Measurements from ENCODE around the gene STING1.
"Not testable (repeated sequence)": the region's sequence is repeated elsewhere in the genome, so short reads cannot be mapped to it uniquely, and the experiment has no call there.

The STING1 gene

DNA sequence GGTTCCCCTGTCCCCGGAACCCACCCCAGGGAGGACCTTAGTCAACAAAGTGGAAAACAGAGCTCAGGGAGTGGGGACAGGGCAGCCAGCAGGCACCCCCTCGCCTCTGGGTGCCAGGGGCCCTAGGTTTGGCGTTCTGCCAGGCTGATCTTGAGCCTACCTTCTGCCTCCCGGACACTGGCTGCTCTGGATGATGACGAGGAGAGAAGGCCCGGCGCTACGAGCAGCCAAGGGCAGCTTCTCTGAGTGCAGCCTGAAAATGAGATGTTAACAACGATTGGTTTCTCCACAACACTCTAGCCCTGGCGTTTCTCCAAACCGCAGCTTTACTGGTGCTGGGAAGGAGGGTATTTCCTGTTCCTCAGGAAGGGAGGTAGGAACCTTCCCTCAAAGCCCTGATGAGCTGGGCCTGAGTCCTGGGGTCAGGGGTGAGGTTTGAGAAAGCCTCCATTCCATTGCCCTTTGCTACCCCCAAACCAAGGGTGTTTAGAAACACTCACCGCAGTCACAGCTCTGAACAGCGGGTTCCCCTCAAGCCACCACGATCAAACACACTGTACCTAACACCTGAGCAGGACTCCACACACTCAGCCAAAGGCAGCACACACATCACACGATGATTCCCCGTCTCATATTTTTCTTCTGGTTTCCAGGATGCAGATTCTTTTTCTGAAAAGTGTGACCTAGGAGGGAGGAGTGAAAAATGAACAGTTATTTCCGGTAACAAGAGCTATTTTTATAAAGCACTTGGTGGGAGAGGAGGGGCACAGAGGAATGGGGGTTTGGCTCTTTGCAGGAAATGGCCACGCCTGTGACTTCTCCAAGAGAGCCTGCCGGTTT lies at the start of gene STING1:
Gene STING1 (minus strand): TSS at position 709 of the 840 bp plus-strand sequence. CDS start 1,054 bp downstream, outside the sequence.
- Histone ChIP-seq H3K27me3 (ENCODE audit: insufficient read depth, low read length) (peaks cover 8% of the 10 kb centered on the region; the same call in 1 of the 2 replicates), H2AFZ (ENCODE audit: low read length) (no peak within 1 kb of the TSS), H3F3A (ENCODE audit: insufficient read depth, low read length) (no peaks in the 10 kb centered on the region), H3K36me3 (ENCODE audit: insufficient read depth, low read length) (no peaks in the 10 kb centered on the region), H3K9me3 (ENCODE audit: low read length) (no peaks in the 10 kb centered on the region), H3K4me2 (ENCODE audit: low read length) (no peak within 1 kb of the TSS), H3K9ac (ENCODE audit: low read length) (no peak within 1 kb of the TSS), H3K79me2 (ENCODE audit: insufficient read depth, low read length) (no peaks in the 10 kb centered on the region), H3K27ac (ENCODE audit: low read depth, low read length, poor library complexity, severe bottlenecking) (no peak within 1 kb of the TSS), H3K4me1 (ENCODE audit: insufficient read depth, low read length, severe bottlenecking) (no peaks in the 10 kb centered on the region), H3K9me2 (ENCODE audit: low read depth, low read length) (no peaks in the 10 kb centered on the region), H3K4me3 (ENCODE audit: low read depth, low read length, poor library complexity, severe bottlenecking) (no peak within 1 kb of the TSS), H4K20me1 (ENCODE audit: insufficient read depth, low read length) (no peaks in the 10 kb centered on the region)
- TF ChIP-seq, protein P1, sequence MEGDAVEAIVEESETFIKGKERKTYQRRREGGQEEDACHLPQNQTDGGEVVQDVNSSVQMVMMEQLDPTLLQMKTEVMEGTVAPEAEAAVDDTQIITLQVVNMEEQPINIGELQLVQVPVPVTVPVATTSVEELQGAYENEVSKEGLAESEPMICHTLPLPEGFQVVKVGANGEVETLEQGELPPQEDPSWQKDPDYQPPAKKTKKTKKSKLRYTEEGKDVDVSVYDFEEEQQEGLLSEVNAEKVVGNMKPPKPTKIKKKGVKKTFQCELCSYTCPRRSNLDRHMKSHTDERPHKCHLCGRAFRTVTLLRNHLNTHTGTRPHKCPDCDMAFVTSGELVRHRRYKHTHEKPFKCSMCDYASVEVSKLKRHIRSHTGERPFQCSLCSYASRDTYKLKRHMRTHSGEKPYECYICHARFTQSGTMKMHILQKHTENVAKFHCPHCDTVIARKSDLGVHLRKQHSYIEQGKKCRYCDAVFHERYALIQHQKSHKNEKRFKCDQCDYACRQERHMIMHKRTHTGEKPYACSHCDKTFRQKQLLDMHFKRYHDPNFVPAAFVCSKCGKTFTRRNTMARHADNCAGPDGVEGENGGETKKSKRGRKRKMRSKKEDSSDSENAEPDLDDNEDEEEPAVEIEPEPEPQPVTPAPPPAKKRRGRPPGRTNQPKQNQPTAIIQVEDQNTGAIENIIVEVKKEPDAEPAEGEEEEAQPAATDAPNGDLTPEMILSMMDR (IDR thresholded peaks at IDR 0.05; ENCODE audit: low read length): no peak
- no peak for TF ChIP-seq EZH2 (IDR thresholded peaks at IDR 0.05; ENCODE audit: borderline replicate concordance, low read length)

DNA sequence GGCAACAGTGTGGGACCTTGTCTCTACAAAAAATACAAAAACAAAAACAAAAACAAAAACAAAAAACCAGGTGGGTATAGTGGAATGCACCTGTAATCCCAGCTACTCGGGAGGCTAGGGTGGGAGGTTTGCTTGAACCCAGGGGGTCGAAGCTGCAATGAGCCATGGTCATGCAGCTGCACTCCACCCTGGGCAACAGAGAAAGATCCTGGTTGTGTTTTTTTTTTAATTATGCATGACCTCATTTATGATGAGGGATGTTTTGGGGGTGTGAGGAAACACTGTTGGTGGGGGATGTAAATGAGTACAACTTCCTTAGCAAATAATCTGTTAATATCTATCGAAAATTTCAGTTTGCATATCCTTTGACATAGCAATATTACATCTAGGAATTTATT lies 49.2 kb upstream of the STING1 start:
- H3K4me3 ChIP-seq (ENCODE audit: low read depth, low read length, poor library complexity, severe bottlenecking): no peak overlapping the region

DNA sequence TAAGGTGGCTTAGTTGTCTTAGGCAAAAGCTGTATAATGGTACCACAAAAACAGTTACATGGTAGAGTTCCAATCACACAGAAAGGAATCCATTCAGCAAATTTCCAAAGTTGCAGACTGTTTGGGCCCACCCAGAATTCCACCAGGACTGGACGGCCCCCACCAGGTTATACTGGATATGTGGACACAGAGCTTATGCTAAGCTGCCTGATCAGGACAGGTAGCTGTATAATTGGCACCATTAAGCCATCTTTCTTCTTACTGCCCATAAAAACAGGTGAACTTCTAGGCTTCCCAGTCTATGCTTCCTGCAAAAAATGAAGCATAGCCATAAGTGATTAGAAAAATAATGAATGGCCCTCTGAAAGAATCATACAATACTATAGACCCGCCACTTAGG lies 47.5 kb upstream of the STING1 start:
- H3K4me1 ChIP-seq (ENCODE audit: insufficient read depth, low read length, severe bottlenecking): peaks cover 19% of the 10 kb centered on the region

More for the DNA sequence above, 49.2 kb upstream of the STING1 start:
- no peaks in the 10 kb centered on the region for H3F3A ChIP-seq (ENCODE audit: insufficient read depth, low read length)
- peaks cover 2% of the 10 kb centered on the region for H3K4me1 ChIP-seq (ENCODE audit: insufficient read depth, low read length, severe bottlenecking)
- H3K9ac ChIP-seq (ENCODE audit: low read length): no peak overlapping the region
- no peaks in the 10 kb centered on the region for H3K79me2 ChIP-seq (ENCODE audit: insufficient read depth, low read length)
- H3K36me3 ChIP-seq (ENCODE audit: insufficient read depth, low read length): no peaks in the 10 kb centered on the region
- no peak overlapping the region for H3K27ac ChIP-seq (ENCODE audit: low read depth, low read length, poor library complexity, severe bottlenecking)
- H4K20me1 ChIP-seq (ENCODE audit: insufficient read depth, low read length): no peaks in the 10 kb centered on the region
- TF ChIP-seq, protein P1 (IDR thresholded peaks at IDR 0.05; ENCODE audit: low read length): no peak
- no peaks in the 10 kb centered on the region for H3K9me2 ChIP-seq (ENCODE audit: low read depth, low read length)
- H3K9me3 ChIP-seq (ENCODE audit: low read length): 0 out of 2 replicates have a peak, but pooled peaks cover 6% of the 10 kb centered on the region
- H3K27me3 ChIP-seq (ENCODE audit: insufficient read depth, low read length): no peaks in the 10 kb centered on the region; the same call in 1 of the 2 replicates
- H3K4me2 ChIP-seq (ENCODE audit: low read length): no peak overlapping the region
- no peak overlapping the region for H2AFZ ChIP-seq (ENCODE audit: low read length)

DNA sequence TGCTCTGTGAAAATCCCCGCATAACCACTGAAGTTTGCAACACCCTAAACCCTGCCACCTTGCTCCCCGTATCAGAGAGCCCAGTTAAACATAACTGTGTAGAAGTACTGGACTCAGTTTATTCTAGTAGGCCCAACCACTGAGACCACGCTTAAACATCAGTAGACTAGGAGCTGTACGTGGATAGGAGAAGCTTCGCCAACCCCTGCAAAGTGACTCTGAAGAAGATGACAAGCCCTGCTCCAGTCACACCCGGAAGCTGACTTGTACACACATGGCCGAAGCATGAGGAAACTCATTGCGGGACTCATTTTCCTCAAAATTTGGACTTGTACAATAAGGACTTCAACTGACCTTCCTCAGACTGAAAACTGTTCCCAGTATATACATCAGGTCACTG lies 46.1 kb upstream of the STING1 start:
- H3K9ac ChIP-seq (ENCODE audit: low read length); H4K20me1 ChIP-seq (ENCODE audit: insufficient read depth, low read length); H2AFZ ChIP-seq (ENCODE audit: low read length); H3K27ac ChIP-seq (ENCODE audit: low read depth, low read length, poor library complexity, severe bottlenecking); H3K9me2 ChIP-seq (ENCODE audit: low read depth, low read length); H3K27me3 ChIP-seq (ENCODE audit: insufficient read depth, low read length); H3K4me3 ChIP-seq (ENCODE audit: low read depth, low read length, poor library complexity, severe bottlenecking); H3K9me3 ChIP-seq (ENCODE audit: low read length); H3F3A ChIP-seq (ENCODE audit: insufficient read depth, low read length); H3K4me2 ChIP-seq (ENCODE audit: low read length); H3K79me2 ChIP-seq (ENCODE audit: insufficient read depth, low read length); H3K36me3 ChIP-seq (ENCODE audit: insufficient read depth, low read length): not testable (repeated sequence)
- H3K4me1 ChIP-seq (ENCODE audit: insufficient read depth, low read length, severe bottlenecking): peaks cover 23% of the 10 kb centered on the region

More for the DNA sequence above, 47.5 kb upstream of the STING1 start:
- H3K27ac ChIP-seq (ENCODE audit: low read depth, low read length, poor library complexity, severe bottlenecking); H3K9me3 ChIP-seq (ENCODE audit: low read length); H3K27me3 ChIP-seq (ENCODE audit: insufficient read depth, low read length); H4K20me1 ChIP-seq (ENCODE audit: insufficient read depth, low read length); H2AFZ ChIP-seq (ENCODE audit: low read length); H3K4me2 ChIP-seq (ENCODE audit: low read length); H3K79me2 ChIP-seq (ENCODE audit: insufficient read depth, low read length); H3F3A ChIP-seq (ENCODE audit: insufficient read depth, low read length); H3K4me3 ChIP-seq (ENCODE audit: low read depth, low read length, poor library complexity, severe bottlenecking); H3K36me3 ChIP-seq (ENCODE audit: insufficient read depth, low read length); H3K9me2 ChIP-seq (ENCODE audit: low read depth, low read length); H3K9ac ChIP-seq (ENCODE audit: low read length): not testable (repeated sequence)

DNA sequence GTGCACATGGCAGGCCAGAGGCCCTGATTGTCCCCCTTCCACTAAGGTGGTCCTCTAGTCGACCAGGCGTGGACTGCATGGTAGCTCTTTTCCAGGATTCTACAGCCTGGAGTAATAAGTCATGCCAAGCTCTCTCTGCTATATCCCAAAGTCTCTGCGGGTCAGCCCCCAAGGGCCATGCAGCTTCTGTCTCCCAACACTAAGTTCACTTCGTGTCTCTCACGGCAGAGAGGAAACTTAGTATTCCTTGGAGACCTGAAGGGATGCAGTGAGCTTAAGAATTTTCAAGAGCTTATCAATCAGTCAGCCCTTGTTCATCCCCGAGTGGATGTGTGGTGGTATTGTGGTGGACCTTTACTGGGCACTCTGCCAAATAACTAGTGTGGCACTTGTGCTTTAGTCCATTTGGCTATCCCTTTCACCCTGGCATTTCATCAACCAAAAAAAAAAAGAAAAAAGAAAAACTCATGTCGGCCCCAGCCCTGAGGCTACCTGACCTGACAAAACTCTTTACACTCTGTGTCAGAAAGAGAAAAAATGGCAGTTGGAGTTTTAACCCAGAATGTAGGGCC lies 45.4 kb upstream of the STING1 start:
- H3K4me1 ChIP-seq (ENCODE audit: insufficient read depth, low read length, severe bottlenecking): peaks cover 23% of the 10 kb centered on the region
- H3K9me3 ChIP-seq (ENCODE audit: low read length); H3K9ac ChIP-seq (ENCODE audit: low read length); H3F3A ChIP-seq (ENCODE audit: insufficient read depth, low read length); H3K4me2 ChIP-seq (ENCODE audit: low read length); H3K27ac ChIP-seq (ENCODE audit: low read depth, low read length, poor library complexity, severe bottlenecking); H3K79me2 ChIP-seq (ENCODE audit: insufficient read depth, low read length); H3K27me3 ChIP-seq (ENCODE audit: insufficient read depth, low read length); H3K9me2 ChIP-seq (ENCODE audit: low read depth, low read length); H3K36me3 ChIP-seq (ENCODE audit: insufficient read depth, low read length); H2AFZ ChIP-seq (ENCODE audit: low read length); H3K4me3 ChIP-seq (ENCODE audit: low read depth, low read length, poor library complexity, severe bottlenecking); H4K20me1 ChIP-seq (ENCODE audit: insufficient read depth, low read length): not testable (repeated sequence)

DNA sequence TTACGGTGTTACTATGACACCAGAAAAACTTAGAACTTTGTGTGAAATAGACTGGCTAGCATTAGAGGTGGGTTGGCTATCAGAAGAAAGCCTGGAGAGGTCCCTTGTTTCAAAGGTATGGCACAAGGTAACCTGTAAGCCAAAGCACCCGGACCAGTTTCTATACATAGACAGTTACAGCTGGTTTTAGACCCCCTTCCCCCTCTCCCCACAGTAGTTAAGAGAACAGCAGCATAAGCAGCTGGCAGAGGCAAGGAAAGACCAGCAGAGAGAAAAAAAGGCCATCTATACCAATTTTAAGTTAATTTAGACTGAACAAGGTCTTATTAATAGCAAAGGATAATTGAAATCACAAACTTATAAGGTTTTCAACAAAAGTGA lies 44.5 kb upstream of the STING1 start:
- H3K27me3 ChIP-seq (ENCODE audit: insufficient read depth, low read length); H4K20me1 ChIP-seq (ENCODE audit: insufficient read depth, low read length); H3K79me2 ChIP-seq (ENCODE audit: insufficient read depth, low read length); H3K36me3 ChIP-seq (ENCODE audit: insufficient read depth, low read length); H3K9ac ChIP-seq (ENCODE audit: low read length); H3K9me3 ChIP-seq (ENCODE audit: low read length); H2AFZ ChIP-seq (ENCODE audit: low read length); H3F3A ChIP-seq (ENCODE audit: insufficient read depth, low read length); H3K4me2 ChIP-seq (ENCODE audit: low read length); H3K4me3 ChIP-seq (ENCODE audit: low read depth, low read length, poor library complexity, severe bottlenecking); H3K27ac ChIP-seq (ENCODE audit: low read depth, low read length, poor library complexity, severe bottlenecking); H3K9me2 ChIP-seq (ENCODE audit: low read depth, low read length): not testable (repeated sequence)
- H3K4me1 ChIP-seq (ENCODE audit: insufficient read depth, low read length, severe bottlenecking): peaks cover 23% of the 10 kb centered on the region
